ENCODE measurements around the gene FERMT1.
"Not testable (repeated sequence)": the region's sequence is repeated elsewhere in the genome, so short reads cannot be mapped to it uniquely, and the experiment has no call there.

FERMT1 gene

GRCh38 chr20:6115221-6115895 is 7.5 kb downstream of the FERMT1 start:
- no peak for DNase-seq (ENCODE audit: low read depth)

GRCh38 chr20:6114696-6115095 is 8.1 kb downstream of the FERMT1 start:
- DNase-seq (ENCODE audit: low read depth): no peak

- no peak for DNase-seq (ENCODE audit: low read depth)
These were observed 8.9 kb downstream of the FERMT1 start for GRCh38 chr20:6113951-6114350.

- DNase-seq (ENCODE audit: low read depth): not testable (repeated sequence)
These were observed 9.9 kb downstream of the FERMT1 start for GRCh38 chr20:6112965-6113364.

GRCh38 chr20:6108330-6108729 is 14.5 kb downstream of the FERMT1 start:
- DNase-seq (ENCODE audit: low read depth): no peak

- DNase-seq (ENCODE audit: low read depth): no peak
These were observed 18.2 kb downstream of the FERMT1 start for GRCh38 chr20:6104493-6105188.

GRCh38 chr20:6103301-6103700 is 19.5 kb downstream of the FERMT1 start:
- no peak for DNase-seq (ENCODE audit: low read depth)

- DNase-seq (ENCODE audit: low read depth): no peak
These were observed 21.5 kb downstream of the FERMT1 start for GRCh38 chr20:6101346-6101745.

- no peak for DNase-seq (ENCODE audit: low read depth)
These were observed 22.6 kb downstream of the FERMT1 start for GRCh38 chr20:6100246-6100645.

GRCh38 chr20:6099819-6100218 is 23.0 kb downstream of the FERMT1 start:
- DNase-seq (ENCODE audit: low read depth): no peak

GRCh38 chr20:6095409-6095808 is 27.4 kb downstream of the FERMT1 start:
- DNase-seq (ENCODE audit: low read depth): no peak

GRCh38 chr20:6094565-6094964 is 28.3 kb downstream of the FERMT1 start:
- no peak for DNase-seq (ENCODE audit: low read depth)

GRCh38 chr20:6094063-6094462 is 28.8 kb downstream of the FERMT1 start:
- DNase-seq (ENCODE audit: low read depth): no peak

GRCh38 chr20:6091661-6092060 is 31.2 kb downstream of the FERMT1 start:
- no peak for DNase-seq (ENCODE audit: low read depth)

GRCh38 chr20:6086868-6087267 is 36.0 kb downstream of the FERMT1 start:
- DNase-seq (ENCODE audit: low read depth): no peak

GRCh38 chr20:6083926-6084325 is 38.9 kb downstream of the FERMT1 start:
- no peak for DNase-seq (ENCODE audit: low read depth)

- no peak for DNase-seq (ENCODE audit: low read depth)
These were observed 41.6 kb downstream of the FERMT1 start for GRCh38 chr20:6081236-6081635.

- DNase-seq (ENCODE audit: low read depth): no peak
These were observed 43.8 kb downstream of the FERMT1 start for GRCh38 chr20:6079016-6079415.

- DNase-seq (ENCODE audit: low read depth): no peak
These were observed 47.2 kb downstream of the FERMT1 start for GRCh38 chr20:6075428-6076219.

GRCh38 chr20:6074784-6075183 is 48.0 kb downstream of the FERMT1 start:
- no peak for DNase-seq (ENCODE audit: low read depth)

- no peak for DNase-seq (ENCODE audit: low read depth)
These were observed 48.7 kb downstream of the FERMT1 start for GRCh38 chr20:6074145-6074561.

- DNase-seq (ENCODE audit: low read depth): no peak
These were observed 51.8 kb downstream of the FERMT1 start for GRCh38 chr20:6070829-6071695.

Measured in stimulated activated CD8-positive, alpha-beta memory T cell treated with anti-CD3 and anti-CD28 coated beads, Interleukin-12 subunit alpha, Interleukin-12 subunit beta, amount 100 ng/mL, for 1 hour (primary cell).